Renal pelvis (tissue), 4 donors: ENCODE measurements around the gene HIPK4. TPM values are rescaled to one million over a fixed set of nuclear protein-coding genes. Genes with fewer than 3 reads are reported as not detected.
A peak's percentile ranks its signal among the peaks of the same experiment; 100 is the strongest.
"Not testable (repeated sequence)": the region's sequence is repeated elsewhere in the genome, so short reads cannot be mapped to it uniquely, and the experiment has no call there.

Experiments used
- DNase-seq: peaks from one replicate; pipeline ENCODE4 v3.0.0-alpha.2; 2013
- polyA plus RNA-seq, 3 donors: library from polyadenylated mRNA; unstranded; fragments of 120-200 nt; gene quantifications; one replicate each; pipeline ENCODE4 v1.2.1, GENCODE V29; 2013; ENCODE audit not compliant: insufficient read length in 3 of 3

HIPK4 gene
- polyA plus RNA-seq, 3 donors, result 0.09 to 0.19 (median 0.16) TPM

DNA sequence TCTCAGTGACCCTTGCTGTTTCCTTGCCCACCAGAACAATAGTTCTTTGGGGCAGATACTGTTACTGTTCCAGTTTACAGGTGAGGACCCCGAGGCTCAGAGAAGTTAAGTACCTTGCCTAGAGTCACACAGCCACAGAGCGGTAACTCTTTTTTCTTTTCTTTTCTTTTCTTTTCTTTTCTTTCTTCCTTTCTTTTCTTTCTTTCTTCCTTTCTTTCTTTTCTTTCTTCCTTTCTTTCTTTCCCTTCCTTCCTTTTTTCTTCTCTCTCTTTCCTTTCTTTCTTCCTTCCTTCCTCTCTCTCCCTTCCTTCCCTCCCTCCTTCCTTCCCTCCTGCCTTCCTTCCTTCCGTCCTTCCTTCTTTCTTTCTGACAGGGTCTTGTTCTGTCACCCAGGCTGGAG, 28.1 kb upstream of the HIPK4 start:
- no peak for DNase-seq

DNA sequence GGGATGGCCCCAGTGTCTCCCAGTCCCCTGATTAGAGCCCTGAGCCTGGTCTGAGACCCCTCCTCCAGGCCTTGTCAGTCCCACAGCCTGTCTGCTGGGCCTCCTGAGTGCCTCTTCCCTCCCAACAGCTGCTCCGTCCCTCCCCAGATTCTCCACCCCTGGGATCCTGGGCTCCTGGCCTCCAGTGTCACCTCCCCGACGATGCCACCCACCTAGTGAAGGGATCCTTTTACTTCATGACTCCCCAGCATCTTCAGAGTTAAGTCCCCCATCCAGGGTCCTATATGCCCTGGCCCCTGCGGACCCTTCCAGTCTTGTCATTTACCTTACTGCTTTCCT, 27.6 kb upstream of the HIPK4 start:
- DNase-seq, result no peak

DNA sequence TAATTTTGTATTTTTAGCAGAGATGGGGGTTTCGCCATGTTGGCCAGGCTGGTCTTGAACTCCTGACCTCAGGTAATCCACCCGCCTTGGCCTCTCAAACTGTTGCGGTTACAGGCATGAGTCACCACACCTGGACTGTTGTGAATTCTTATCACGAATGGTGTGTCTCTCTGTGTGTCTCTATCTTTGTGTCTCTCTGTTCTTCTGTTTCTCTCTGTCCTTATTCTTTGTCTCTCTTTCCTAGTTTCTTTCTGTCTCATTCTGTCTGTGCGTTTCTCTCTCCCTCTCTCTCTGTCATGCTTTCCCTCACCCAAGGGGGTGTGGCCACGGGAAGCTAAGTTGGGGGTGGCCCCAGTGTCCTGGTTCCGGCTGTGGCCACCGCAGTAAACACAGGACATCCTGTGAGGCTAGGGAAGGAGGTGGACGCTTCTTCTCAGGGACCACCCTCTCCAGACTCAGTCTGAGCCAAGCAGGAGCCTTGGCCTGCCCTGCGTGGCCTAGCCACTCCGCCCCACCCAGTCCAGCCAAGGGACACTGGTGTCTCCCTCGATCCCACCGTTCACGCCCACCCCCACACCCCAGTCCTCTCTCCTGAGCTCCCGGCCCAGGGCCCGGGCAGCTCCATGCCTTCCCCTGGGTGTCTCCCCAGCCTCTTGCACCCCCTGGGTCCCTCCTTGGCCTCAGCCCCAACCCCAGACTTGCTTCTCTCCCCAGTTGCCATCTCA, 27.1 kb upstream of the HIPK4 start:
- DNase-seq, result peak; percentile 44

DNA sequence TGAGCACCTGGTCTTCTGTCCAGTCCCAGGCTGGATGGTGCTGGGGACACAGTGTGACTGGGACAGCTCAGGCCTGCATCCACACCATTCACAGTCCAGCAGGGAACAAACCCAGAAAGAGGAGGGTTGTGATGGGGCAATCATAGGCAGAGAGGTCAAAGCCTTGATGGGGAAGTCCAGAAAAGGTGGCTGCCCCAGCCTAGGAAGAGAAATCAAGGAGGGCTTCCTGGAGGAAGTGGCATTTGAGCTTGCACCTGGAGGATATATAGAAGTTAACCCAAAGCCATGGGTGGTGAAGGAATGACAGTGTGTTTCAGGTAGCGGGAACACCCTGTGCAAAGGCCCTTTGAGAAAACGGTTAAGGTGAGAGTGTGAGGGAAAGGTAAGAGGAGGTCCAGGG, 25.8 kb upstream of the HIPK4 start:
- DNase-seq, result no peak

DNA sequence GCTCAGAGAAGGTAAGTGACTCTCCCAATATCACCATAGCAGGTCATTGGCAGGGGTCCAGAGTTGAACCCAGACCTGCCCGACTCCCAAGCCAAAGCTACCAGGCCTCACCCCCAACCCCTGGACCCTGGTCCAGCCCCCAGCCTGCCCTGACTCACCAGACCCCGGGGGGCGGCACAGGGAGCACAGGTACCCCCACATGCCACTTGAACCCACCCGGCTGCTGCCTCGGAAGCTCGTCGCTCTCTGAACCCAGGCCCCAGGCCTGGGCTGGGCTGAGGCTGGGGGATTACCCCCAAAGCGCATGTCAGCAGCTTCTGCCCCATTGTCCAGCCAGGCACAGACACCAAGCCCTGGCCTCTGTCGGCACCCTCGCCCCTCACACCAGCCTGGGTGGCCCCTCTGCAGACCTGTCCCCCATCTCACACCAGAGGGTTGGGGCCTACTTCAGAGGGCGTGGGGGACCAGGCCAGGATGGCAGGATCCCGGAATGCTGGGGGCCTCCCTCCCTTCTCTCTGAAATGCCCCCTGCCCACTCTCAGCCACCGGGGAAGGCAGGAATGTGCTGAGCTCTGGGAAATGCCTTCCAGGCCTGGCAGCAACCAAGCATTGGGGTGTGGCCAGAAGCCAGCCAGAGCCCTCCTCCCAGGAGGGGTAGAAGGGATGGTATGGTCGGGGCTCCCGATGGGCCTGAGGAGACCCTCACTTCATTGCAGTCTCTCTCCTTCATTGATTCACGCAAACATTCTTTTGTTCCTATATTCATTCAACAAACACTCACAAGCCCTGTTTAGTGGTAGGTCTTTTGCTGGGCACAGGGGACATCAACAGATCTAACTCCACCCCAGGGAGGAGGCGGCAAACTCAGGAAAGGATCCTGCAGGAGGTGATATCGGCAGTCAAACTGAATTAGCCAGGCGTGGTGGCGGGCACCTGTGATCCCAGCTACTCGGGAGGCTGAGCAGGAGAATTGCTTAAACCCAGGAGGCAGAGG, 24.9 kb upstream of the HIPK4 start:
- DNase-seq, result no peak

DNA sequence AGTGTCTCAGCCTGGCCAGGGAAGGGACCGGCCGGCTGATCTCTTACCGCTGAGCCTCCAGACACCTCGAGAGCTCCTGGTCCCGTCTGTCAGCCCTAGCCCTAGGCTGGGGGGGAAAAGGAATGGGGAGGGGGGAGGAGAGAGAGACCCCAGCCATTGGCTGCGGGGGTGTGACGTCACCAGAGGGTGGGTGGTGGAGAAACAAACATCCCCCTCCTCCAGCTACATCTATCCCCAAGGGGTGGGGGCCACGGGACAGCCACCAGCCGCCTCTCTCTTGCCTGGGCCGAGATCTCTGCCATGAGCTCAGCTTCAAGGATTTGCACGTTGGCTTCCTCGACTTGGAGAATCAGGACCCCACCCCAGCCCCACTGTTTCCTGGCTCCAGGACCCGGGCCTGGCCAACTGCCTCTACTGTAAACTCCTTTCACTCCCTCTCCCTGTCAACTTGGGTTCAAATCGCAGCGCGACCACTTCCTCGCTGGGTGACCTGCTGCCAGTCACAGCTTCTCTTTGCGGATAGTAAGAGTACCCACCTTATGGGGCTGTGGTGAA, 23.4 kb upstream of the HIPK4 start, which contains the start of gene PRX:
PRX (minus strand) TSS at position 88 of the 555 bp plus-strand sequence. CDS start 5,446 bp downstream, outside the sequence.
- no peak for DNase-seq

DNA sequence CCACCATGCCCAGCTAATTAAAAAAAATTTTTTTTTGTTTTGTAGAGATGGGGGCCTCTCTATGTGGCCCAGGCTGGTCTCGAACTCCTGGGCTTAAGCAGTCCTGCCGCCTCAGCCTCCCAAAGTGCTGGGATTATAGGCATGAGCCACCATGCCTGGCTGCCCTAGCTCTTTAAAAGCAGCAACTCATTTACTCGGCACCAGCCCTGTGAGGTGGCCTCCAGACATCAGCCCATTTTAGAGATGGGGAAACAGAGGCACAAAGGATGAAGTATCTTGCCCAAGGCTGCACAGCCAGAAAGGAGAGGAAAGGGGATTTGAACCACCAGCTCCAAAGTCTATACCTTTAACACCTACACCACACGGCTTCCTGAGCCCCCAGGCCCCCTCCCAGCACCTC, 22.9 kb upstream of the HIPK4 start:
- no peak for DNase-seq

DNA sequence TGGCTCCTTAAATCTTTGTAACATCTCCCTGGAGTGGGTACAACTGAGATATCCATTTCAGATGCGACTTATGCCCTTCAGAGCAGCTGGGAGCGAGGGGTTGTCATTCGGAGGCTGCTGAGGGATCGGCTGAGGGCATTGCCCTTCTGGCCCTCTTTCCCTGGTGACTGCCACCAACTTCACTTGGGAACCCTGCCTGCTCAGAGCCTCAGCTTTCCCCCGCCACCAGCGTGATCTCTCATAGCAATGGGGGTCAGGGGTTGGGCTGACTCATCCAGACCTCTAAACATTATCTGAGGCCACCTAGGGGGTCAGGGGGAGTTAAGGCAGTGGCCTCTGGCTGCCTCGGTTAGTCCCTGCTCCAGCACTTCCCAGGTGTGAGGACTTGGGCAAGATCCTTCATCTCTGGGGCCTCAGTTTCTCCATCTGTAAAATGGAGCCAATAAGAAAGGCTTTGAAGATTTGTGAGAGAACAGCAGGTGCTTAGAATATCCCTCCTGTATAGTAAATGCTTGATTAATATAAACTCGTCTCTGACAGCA, 22.0 kb upstream of the HIPK4 start:
- no peak for DNase-seq

DNA sequence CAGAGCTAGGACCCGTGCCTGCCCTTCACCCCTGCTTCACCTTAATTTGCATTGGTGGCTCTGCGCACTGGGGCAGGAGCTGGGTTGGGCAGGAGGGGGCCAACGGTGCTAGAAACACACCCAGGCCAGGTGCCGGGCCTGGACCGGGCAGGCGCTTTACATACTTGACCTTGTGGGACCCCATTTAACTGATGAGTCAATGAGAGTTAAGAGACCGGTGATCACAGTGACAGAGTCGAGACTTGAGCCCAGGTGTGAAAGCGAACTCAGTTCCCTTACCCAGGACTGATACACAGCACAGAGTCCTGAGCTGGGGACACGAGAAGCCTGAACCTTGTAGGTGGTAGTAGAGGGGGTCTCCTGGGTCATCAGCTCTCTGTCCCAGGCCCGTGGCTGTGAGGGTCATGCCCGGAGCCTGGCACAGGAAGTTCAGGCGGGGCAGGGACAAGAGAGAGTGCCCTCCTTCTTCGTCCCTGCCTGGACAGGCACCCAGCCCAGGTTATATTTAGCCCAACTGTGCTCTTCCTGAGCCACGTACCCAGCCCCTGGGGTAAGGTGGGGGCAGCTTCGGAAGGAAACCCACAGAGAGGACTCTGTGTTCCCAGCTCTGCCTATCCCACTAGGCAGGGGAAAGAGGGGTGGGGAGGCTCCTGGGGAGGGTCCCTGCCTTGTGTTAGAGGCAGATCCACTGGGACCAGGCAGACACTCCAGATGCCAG, 21.3 kb upstream of the HIPK4 start:
- no peak for DNase-seq

DNA sequence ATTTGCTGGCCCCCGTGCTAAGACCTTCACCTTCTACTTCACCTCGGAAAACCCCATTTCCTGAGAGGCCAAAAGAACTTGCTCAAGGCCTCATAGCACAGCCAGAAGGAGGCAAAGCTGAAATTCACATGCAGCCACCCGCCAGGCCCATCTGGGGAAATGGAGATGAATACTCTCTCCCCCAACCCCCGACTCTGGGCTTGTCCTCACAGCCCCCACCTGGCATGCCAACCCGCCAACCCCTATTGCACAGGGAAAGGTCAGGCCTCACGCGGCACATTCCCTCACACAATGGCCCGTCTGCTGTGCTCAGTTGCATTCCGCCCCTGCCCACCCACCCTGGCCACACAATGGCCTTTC, 20.0 kb upstream of the HIPK4 start:
- DNase-seq, result no peak

DNA sequence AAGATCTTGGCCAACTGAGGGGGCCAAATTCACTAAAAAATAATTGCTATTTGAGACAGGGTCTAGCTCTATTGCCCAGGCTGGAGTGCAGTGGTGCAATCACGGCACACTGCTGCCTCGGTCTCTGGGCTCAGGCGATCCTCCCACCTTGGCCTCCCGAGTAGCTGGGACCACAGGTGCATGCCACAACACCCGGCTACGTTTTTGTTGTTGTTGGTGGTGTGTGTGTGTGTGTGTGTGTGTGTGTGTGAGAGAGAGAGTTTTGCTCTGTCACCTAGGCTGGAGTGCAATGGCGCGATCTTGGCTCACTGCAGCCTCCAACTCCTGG, 18.6 kb upstream of the HIPK4 start:
- DNase-seq, result not testable (repeated sequence)

DNA sequence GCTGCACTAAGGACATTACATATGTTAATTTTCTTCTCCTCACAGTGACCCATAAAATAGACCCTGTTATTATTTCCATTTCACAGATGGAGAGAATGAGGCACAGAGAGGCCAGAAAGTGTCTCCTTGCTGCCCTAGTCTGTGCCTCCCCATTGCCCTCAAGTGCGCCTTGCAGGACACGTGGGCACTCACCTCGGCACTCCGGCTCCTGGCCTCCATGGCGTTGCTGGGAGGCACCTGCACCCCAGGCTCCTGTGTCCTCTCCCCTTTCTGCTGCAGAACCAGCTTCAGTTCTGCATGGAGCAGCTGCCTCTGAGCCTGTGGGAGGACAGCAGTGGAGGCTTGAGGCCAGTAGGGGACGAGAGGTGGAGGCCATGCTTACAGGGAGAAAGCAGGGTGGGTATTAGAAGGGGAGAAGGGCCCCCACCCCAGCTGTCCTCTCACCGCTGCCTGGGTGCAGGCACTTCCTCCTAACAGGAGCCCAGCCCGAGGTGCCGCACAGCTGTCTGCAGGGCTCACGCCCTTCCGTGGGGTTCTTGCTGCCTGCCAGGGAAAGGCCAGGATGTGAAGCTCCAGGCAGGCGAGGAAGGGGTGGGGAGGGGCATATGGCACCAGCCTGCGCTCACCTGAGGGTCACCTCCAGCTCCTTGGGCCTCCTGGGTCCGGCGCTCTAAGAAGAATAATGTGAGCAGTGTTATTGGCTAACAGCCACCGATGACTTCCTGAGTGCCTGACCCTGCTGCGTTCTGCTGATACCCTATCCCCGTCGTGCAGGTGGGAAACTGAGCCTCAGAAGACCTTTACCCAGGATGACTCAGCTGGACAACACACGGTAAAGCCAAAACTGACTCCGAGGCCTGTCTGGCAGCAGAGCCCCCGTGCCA, 18.0 kb upstream of the HIPK4 start:
- no peak for DNase-seq

DNA sequence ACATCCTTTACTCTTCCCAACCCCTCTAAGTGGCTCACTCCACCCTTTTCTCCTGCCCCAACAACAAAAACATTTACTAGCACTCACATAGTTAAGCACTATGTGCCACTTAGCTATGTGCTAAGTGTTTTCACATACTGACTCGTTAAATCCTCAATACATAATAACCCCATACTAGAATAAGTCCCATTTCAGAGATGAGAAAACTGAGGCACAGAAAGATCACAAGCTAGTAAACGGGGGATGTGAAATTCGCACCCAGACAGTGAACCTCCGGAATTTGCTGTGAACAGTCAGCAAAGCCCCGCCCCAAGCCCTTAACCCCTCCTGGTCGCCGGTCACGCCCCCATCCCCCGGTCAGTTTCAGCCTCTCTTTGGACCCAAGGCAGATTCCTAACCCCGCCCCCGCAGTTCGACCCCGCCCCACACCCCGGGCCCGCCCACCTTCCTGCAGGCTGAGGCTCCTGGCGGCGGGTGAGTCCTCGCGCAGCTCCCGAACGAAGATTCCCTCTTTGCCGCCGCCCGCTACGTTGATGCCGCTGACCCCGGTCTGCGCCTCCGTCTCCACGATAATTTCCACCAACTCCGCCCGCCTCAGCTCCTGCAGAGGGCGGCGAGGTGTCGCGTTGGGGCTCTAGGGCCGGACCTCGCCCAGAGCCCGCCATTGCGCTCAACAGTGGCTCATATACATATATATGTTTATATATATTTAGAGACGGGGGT, 13.4 kb upstream of the HIPK4 start:
- DNase-seq, result peak; percentile 86

DNA sequence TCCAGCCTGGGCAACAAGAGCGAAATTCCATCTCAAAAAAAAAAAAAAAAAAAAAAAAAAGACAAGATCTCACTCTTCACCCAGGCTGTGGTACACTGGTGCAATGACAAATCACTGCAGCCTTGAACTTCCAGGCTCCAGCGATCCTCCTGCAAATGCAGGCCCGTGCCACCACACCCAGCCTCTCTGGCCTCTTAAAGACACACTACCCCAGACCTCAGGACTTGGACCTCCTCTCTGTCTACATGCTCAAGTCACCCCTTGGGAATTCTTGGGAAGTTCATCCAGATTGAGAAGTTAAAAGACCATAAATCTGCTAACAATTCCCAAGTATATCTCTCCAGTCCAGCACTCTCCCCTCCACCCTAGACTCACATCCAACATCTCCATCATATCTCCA, 10.6 kb upstream of the HIPK4 start:
- no peak for DNase-seq

DNA sequence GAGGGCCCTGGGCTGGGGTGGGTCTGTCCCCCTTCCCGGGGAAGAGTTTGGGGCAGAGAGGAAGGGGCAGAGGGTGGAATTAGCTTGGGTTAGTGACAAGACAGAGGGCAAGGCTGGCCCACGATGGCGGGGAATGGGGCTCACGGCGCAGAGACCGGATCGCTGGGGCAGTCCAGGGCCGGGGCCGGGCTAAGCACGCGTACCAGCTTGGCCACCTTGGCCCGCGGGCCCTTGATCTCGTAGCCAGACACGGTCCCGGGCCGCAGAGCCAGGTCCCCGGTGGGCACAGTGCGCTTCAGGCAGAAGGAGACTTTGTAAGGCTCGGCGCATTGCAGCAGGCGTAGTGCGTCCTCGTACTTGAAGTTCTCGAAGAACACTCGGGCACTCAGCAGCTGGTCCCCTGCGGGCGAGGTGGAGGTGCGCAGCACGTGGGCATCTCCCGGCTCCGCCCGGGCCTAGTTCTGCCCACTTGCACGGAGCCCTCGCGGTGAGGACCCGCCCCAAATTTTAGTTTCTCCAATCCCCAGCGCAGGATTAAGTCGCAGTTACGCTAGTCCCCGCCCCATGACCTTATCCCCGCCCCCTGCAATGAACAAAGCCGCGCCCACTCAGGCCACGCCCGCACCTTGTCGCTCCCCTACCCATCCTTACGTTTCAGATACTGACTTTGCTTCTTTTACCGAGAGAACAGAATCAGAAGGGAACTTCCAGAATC, 8.6 kb upstream of the HIPK4 start:
- peak; percentile 58 for DNase-seq

DNA sequence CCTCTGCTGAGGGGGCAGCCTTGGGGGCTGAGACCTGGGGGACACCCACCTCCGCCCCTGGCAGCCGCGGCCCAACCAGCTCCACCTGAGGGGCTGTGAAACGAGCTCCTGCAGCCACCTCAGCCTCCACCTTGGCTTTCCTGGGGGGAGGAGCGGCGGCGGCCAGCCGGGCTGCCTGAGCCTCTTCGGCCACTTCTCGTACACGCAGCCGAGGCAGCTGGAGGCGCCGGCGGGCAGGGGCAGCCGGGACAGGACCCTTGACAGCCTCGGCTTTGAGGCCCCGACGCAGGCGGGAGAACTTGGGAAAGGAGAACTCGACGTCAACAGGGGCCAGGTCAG, 7.6 kb upstream of the HIPK4 start:
- no peak for DNase-seq

DNA sequence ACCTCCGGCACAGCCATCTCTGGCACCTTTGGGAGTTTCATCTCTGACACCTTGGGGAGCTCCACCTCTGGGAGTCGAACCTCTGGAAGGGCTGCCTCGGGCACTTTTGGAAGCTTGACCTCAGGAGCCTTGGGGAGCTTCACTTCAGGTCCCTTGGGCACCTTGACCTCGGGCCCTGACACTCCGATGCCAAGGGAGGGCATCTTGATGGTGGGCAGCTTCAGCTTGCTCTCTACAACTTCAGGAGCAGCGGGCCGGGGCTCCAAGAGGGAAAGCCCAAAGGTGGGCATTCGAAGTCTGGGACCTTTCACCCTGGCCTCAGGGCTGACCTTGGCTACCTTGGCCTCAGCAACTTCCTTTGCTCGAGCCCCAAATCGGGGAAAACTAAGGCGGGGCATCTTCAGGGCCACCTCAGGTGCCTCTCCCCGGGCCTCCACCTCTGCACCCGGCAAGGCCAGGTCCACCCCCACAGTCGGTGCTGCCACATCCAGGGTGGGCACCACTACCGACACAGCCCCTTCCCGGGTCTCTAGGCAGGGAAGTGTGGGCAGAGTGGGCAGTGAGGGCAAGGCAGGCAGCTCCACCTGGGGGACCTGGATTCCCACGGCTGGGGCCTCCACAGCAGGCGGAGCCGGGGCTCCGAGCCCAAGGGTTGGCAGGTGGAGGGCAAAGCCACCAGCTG, 7.0 kb upstream of the HIPK4 start:
- no peak for DNase-seq

DNA sequence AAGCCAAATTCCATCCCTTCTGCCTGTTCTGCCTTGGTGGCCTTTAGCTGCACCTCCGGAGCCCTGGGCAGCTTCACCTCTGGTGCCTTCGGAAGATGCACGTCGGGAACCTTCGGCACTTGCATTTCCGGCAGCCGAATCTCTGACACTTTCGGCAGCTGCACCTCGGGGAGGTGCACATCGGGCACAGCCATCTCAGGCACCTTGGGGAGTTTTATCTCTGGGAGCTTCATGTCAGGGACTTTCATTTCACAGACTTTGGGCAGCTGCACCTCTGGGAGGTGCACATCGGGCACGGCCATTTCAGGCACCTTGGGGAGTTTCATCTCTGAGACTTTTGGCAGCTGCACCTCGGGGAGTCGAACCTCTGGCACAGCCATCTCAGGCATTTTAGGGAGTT, 6.0 kb upstream of the HIPK4 start:
- DNase-seq, result no peak

DNA sequence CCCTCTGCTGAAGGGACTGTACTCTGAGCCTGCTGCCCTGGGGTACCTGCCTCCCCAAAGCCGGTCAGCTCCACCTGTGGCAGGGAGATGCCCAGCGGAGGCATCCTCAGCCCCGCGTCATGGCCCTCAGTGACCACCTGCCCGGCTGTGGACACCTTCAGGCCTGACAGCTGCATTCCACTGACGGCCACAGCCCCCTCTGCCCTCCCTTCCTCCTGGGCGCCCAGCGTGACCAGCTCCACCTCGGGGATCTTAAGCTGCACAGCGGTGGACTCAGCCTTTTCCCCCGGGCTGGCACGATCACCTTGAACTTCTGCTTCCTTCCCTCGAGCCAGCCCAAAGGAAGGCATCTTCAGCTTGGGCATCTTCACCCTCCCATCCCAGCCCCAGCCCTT, 4.8 kb upstream of the HIPK4 start:
- DNase-seq, result no peak
